Fibroblast of lung (primary cell): ENCODE results near the gene INSIG2. TPM values are rescaled to one million over a fixed set of nuclear protein-coding genes. Genes with fewer than 3 reads are reported as not detected.

Experiments used
- DNase-seq, 2 donors: peaks; one replicate each; pipeline versions ENCODE4 v3.0.0 to v3.0.0-alpha.2; 2010; ENCODE audit warnings: low read depth in 2 of 2
- H2AFZ ChIP-seq: 2 replicates; pipeline ENCODE4 v1.5.1; 2012; ENCODE audit warnings: low read length, control low read depth, inconsistent platforms
- H3K27ac ChIP-seq: 2 replicates; pipeline ENCODE4 v1.5.1; 2011; ENCODE audit warnings: low read length, control low read depth; ENCODE audit not compliant: insufficient read depth
- H3K27me3 ChIP-seq: 2 replicates; pipeline ENCODE4 v1.5.1; 2011; ENCODE audit warnings: mild to moderate bottlenecking, low read length; ENCODE audit not compliant: control insufficient read depth, insufficient read depth
- H3K36me3 ChIP-seq: 2 replicates; pipeline ENCODE4 v1.5.1; 2011; ENCODE audit warnings: low read length; ENCODE audit not compliant: control insufficient read depth, insufficient read depth
- H3K4me1 ChIP-seq: 2 replicates; pipeline ENCODE4 v1.5.1; 2011; ENCODE audit warnings: low read length; ENCODE audit not compliant: control insufficient read depth, insufficient read depth; ENCODE audit errors: extremely low read depth
- H3K4me2 ChIP-seq: 2 replicates; pipeline ENCODE4 v1.5.1; 2011; ENCODE audit warnings: low read length, control low read depth; ENCODE audit not compliant: insufficient read depth; ENCODE audit errors: extremely low read depth
- H3K4me3 ChIP-seq, 4 experiments: fragments of 200-600 bp in 1 of 4; sonication (generic) in 1 of 4; replicated peaks in 1 of 4; 2 replicates each; pipeline ENCODE4 v1.5.1; 2011 to 2016; ENCODE audit warnings: low read length in 4 of 4, low read depth in 3 of 4, mild to moderate bottlenecking in 3 of 4, control low read depth in 2 of 4, inconsistent platforms in 1 of 4, mixed read lengths in 1 of 4; ENCODE audit not compliant: insufficient read depth in 1 of 4; ENCODE audit errors: control extremely low read depth in 1 of 4
- H3K79me2 ChIP-seq: 2 replicates; pipeline ENCODE4 v1.5.1; 2012; ENCODE audit warnings: mild to moderate bottlenecking, low read length, inconsistent platforms; ENCODE audit not compliant: control insufficient read depth, insufficient read depth
- H3K9ac ChIP-seq: 2 replicates; pipeline ENCODE4 v1.5.1; 2011; ENCODE audit warnings: mild to moderate bottlenecking, low read length, control low read depth; ENCODE audit not compliant: insufficient read depth
- H3K9me3 ChIP-seq: 2 replicates; pipeline ENCODE4 v1.5.1; 2012; ENCODE audit warnings: low read depth, low read length; ENCODE audit not compliant: control insufficient read depth, insufficient read depth
- H4K20me1 ChIP-seq: 2 replicates; pipeline ENCODE4 v1.5.1; 2011; ENCODE audit warnings: low read length; ENCODE audit not compliant: control insufficient read depth, insufficient read depth; ENCODE audit errors: extremely low read depth
- CTCF ChIP-seq, 2 donors: IDR thresholded peaks in 1 of 2; conservative IDR thresholded peaks in 1 of 2; 1 replicate in 1 of 2; 2 replicates in 1 of 2; pipeline ENCODE4 v1.5.1; 2011 to 2012; ENCODE audit warnings: low read length in 2 of 2, control low read depth in 1 of 2, inconsistent platforms in 1 of 2, low read depth in 1 of 2, mild to moderate bottlenecking in 1 of 2
- EZH2 ChIP-seq: IDR thresholded peaks from 2 replicates; pipeline ENCODE4 v1.5.1; 2012; ENCODE audit warnings: low read length, control low read depth, mild to moderate bottlenecking; ENCODE audit errors: missing control alignments
- polyA plus RNA-seq, 2 donors: library from polyadenylated mRNA; depleted of rRNA in 1 of 2; stranded (reverse) in 1 of 2; unstranded in 1 of 2; fragments of >200 nt; gene quantifications; 2 replicates each; pipeline ENCODE4 v1.2.1, GENCODE V29; 2011 to 2012; ENCODE audit warnings: missing spikeins in 1 of 2
- total RNA-seq: library from RNA; depleted of rRNA; stranded (reverse); fragments of >200 nt; gene quantifications from 2 replicates; pipeline ENCODE4 v1.2.1, GENCODE V29; 2014

INSIG2 gene
- total and polyA plus RNA-seq, 2 donors (not counting 1 experiment from before 2014, with no cell fraction given): 9.9 to 31.1 TPM

- TF ChIP-seq EZH2 (no peak), CTCF (conservative IDR thresholded peaks at IDR 0.05 in 1 of 2, IDR thresholded peaks at IDR 0.05 in 1 of 2; ENCODE audit: low read depth in 1 of 2, low read length in 2 of 2) (no peak)
- DNase-seq: no peak
- no peaks in the 10 kb centered on the region for H3K79me2 ChIP-seq
These were observed 33.9 kb upstream of the INSIG2 start for GRCh38 chr2:118054213-118055008.

GRCh38 chr2:118055512-118056164 is 32.6 kb upstream of the INSIG2 start:
- Histone ChIP-seq H3K9me3 (no peaks in the 10 kb centered on the region), H3K79me2 (no peaks in the 10 kb centered on the region), H3K27ac (no peak overlapping the region), H4K20me1 (no peaks in the 10 kb centered on the region), H3K4me3 (no peak overlapping the region), H3K27me3 (peaks cover 8% of the 10 kb centered on the region), H3K4me1 (no peaks in the 10 kb centered on the region), H3K4me2 (no peak overlapping the region), H2AFZ (no peak overlapping the region), H3K9ac (no peak overlapping the region), H3K36me3 (no peaks in the 10 kb centered on the region)
- TF ChIP-seq CTCF (conservative IDR thresholded peaks at IDR 0.05 in 1 of 2, IDR thresholded peaks at IDR 0.05 in 1 of 2; ENCODE audit: low read depth in 1 of 2, low read length in 2 of 2) (no peak), EZH2 (no peak)
- no peak for DNase-seq

More at GRCh38 chr2:118054213-118055008, 33.9 kb upstream of the INSIG2 start:
- Histone ChIP-seq H3K4me2 (no peak overlapping the region), H4K20me1 (no peaks in the 10 kb centered on the region), H3K36me3 (no peaks in the 10 kb centered on the region), H3K4me1 (no peaks in the 10 kb centered on the region), H3K9me3 (no peaks in the 10 kb centered on the region), H3K27me3 (peaks cover 12% of the 10 kb centered on the region), H3K27ac (no peak overlapping the region), H2AFZ (no peak overlapping the region), H3K9ac (no peak overlapping the region), H3K4me3 (no peak overlapping the region)

- Histone ChIP-seq H3K4me1 (no peaks in the 10 kb centered on the region), H3K36me3 (no peaks in the 10 kb centered on the region), H3K9ac (no peak overlapping the region), H3K27me3 (peaks cover 8% of the 10 kb centered on the region), H3K9me3 (no peaks in the 10 kb centered on the region), H3K27ac (no peak overlapping the region), H3K4me2 (no peak overlapping the region), H2AFZ (no peak overlapping the region), H3K4me3 (no peak overlapping the region), H3K79me2 (no peaks in the 10 kb centered on the region), H4K20me1 (no peaks in the 10 kb centered on the region)
- no peak for DNase-seq
- no peak for TF ChIP-seq CTCF (conservative IDR thresholded peaks at IDR 0.05 in 1 of 2, IDR thresholded peaks at IDR 0.05 in 1 of 2; ENCODE audit: low read depth in 1 of 2, low read length in 2 of 2)
- TF ChIP-seq EZH2: no peak
These were observed 32.1 kb upstream of the INSIG2 start for GRCh38 chr2:118056165-118056534.
